Myocyte (in vitro differentiated cells): Measurements from ENCODE around the gene AKIRIN1. TPM values are rescaled to one million over a fixed set of nuclear protein-coding genes. Genes with fewer than 3 reads are reported as not detected.
"Not testable (repeated sequence)": the region's sequence is repeated elsewhere in the genome, so short reads cannot be mapped to it uniquely, and the experiment has no call there.

Experiments
- DNase-seq: peaks from one replicate; pipeline ENCODE4 v3.0.0-alpha.2; 2012; ENCODE audit warnings: low read depth
- total RNA-seq: library from RNA; depleted of rRNA; stranded (reverse); fragments of >200 nt; gene quantifications from 2 replicates; pipeline ENCODE4 v1.2.3, GENCODE V29; 2014

Gene AKIRIN1
- total RNA-seq, 1 donor from 2014 or later = 45.9 TPM

DNA sequence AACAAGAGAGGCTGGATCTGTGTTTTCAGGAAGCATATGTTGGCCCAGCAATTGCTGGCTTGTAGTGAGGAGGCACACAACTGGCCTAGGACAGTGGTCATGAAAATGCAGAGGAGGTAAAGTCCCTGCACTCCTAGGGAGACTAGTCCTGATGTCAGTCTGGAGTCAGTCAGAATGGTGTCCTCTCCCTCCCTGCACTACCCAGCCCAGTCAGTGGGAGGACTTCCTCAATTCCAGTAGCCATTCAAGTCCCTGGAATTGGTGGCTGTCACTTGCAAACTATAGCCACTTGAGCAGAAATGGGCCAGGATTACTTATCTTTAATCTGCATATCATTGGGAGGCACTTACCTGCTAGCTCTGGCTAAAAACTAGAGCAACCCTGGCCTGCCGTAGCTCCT lies 53.7 kb downstream of the AKIRIN1 start:
- no peak for DNase-seq

DNA sequence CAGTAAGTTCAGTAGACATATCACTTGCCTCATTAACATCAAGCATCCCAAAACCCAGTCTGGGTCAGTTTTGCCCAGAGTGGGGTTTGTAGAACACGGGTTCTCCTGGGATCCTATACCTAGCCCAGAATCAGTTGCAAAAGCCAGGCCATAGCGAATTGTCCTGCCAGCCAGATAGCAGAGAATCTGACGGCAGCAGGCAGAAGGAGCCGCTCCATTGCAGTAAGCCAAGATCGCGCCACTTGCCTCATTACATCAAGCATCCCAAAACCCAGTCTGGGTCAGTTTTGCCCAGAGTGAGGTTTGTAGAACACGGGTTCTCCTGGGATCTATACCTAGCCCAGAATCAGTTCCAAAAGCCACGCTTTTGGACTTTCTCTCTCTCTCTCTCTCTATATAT lies 54.2 kb downstream of the AKIRIN1 start:
- no peak for DNase-seq

DNA sequence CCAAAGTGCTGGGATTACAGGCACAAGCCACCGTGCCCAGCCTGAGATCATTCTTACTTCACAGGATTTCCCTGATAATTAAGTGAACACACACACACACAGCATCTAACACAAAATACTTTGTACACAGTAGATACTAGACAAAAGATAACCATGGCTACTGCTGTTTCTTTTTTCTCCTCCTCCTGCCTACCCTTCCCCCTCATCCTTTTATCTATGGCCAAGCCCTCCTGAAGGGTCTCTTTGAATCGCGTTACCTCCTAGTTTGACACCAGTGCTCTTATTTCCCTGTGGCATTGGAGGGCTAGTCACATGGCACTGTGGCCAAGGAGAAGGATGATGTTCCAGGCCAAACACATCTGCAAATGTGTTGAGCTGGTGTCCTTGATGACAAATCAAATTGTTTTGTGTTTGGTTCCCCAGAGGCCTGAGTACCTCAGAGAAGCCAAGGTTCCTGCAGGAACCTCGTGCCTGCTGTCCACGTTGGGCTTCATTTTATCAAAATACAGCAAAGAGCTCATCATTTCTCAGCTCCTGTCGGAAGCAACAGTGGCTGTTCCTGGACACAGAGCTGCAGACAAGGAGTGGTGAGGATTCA lies 55.6 kb downstream of the AKIRIN1 start:
- DNase-seq = peak; percentile 26

DNA sequence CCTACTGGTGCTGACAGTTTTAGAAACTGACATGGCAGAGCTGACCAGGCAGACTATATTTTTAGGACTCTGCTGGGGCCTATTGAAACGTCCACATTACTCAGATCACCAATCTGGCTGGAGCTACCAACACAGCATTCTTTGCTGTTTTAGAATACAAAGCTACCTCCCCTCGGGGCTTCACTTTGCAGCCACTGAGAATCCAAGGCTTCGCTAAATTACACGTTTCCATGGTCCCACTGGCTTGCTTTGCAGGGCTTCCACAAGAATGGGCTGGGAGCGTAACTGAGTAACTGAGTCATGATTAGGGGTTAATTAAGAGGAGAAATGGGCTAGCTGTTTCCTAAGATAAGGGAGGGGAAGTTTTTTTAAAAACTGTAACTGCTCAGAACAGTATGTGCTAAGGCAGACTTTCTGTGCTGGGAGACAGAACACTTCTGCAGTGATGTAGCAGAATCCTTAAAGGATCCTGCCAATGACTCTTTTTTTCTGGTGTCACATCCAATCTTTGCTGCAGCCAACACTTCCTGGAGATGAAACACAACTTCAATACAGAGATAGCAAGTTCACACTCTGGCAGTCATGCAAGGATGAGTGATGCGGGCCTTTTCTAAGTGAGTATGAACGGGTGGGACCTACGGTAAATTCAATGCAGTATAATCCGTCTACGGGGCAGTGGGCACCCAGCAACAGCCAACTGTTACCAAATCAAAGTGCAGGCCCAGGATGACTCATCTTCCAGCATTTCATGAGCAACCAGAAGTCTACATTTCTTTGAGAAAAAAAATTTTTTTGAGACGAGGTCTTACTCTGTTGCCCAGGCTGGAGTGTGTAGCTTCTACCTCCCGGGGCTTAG lies 56.5 kb downstream of the AKIRIN1 start:
- DNase-seq = peak; percentile 62

DNA sequence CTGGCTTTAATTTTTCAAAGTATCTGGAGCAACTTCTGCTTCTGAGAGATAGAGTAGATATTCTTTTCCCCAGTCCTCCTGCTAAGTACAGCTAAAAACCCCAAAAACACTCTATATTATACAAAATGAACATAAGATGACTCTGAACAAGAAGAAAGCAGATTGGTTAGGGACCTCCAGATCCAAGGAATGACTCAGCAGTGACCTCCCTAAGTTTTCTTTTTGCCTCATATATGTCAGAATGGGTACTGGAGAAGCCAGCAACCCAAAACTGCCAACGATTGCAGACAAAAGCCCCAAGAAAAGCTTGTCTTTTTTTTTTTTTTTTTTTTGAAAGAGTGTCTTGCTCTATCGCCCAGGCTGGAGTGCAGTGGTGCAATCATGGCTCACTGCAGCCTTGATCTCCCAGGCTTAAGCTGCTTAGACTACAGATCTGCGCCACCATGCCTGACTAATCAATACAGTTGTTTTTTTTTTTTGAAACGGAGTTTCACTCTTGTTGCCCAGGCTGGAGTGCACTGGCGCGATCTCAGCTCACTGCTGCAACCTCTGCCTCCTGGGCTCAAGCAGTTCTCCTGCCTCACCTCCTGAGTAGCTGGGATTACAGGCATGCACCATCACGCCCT lies 57.8 kb downstream of the AKIRIN1 start:
- no peak for DNase-seq

DNA sequence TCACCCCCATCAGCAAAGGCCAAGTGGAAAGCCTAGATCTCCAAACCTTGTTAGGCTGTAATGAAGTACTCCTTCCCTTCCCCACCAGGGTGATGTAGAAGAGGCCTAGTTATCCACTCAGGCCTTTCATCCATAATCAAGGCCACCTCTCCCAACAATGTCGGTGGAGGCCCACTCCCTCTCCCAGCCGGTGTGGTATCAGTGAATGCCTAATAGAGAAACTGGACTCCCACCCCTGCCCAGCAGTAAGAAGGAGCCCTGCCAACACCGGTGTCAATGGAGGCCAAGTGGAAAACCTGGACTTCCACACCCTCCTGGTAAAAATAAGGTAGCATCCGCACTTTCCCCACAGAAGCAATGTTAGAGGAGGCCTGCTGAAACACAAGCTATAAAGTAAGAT lies 58.9 kb downstream of the AKIRIN1 start:
- no peak for DNase-seq

DNA sequence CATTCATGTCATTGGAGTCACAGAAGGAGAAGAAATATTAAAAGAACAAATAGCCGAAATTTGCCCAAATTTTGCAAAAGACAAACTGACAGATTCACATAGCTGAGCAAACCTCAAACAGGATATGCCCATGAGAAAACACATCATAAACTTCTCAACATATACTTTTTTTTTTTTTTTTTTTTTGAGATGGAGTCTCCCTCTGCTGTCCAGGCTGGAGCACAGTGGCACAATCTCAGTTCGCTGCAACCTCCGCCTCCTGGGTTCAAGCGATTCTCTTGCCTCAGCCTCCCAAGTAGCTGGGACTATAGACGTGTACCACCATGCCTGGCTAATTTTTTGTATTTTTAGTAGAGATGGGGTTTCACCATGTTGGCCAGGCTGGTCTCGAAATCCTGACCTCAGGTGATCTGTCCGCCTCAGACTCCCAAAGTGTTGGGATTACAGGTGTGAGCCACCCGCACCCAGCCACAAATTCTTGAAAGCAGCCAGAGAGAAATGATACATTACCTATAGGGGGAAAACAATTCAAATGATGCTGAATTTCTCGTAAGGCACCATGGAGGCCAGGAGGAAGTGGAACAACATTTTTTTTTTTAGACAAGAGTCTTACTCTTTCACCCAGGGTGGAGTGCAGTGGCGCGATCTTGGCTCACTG lies 60.2 kb downstream of the AKIRIN1 start:
- not testable (repeated sequence) for DNase-seq

DNA sequence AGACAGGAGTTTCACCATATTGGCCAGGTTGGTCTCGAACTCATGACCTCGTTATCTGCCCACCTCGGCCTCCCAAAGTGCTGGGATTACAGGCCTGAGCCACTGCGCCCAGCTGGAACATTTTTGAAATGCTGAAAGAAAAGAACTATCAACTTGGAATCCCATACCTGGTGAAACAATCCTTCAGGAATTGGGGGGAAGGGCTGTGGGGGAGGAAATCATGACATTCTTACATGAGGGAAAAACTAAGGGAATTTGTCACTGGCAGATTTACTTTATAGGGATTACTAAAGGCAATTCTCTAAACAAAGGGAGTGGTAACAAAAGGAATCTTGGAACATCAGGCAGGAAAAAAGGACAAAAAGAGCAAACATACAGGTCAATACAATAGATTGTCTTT lies 60.9 kb downstream of the AKIRIN1 start:
- DNase-seq = no peak

DNA sequence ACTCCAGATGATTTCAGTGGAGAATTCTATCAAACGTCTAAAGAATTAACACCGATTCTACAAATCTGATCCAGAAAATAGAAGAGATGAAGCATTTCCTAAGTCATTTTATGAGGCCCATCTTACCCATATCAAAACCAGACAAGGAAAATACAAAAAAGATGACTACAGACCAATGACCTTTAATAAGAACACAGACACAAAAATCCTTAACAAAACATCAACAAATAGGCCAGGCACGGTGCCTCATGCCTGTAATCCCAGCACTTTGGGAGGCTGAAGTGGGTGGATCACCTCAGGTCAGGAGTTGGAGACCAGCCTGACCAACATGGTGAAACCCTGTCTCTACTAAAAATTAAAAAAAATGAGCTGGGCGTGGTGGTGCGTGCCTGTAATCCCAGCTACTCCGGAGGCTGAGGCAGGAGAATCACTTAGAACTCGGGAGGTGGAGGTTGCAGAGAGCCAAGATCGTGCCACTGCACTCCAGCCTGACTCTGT lies 64.2 kb downstream of the AKIRIN1 start:
- DNase-seq = not testable (repeated sequence)

Other genes with a start within 250 kb of the AKIRIN1 start
- 15.0 and 22.3 TPM in 2 replicates for gene RRAGC, start 131.5 kb upstream of the AKIRIN1 start, total RNA-seq
- gene MYCBP, start 117.9 kb upstream of the AKIRIN1 start, total RNA-seq = 23.8 and 32.9 TPM in 2 replicates
- not detected in 2 replicates for gene GJA9, start 109.7 kb upstream of the AKIRIN1 start, total RNA-seq
- 0.16 TPM in 1 of 2 replicates, not detected in the other for gene RHBDL2, start 49.4 kb upstream of the AKIRIN1 start, total RNA-seq
- gene NDUFS5, start 35.1 kb downstream of the AKIRIN1 start, total RNA-seq = 151 and 217 TPM in 2 replicates
- 803 and 838 TPM in 2 replicates for gene MACF1, start 213.4 kb downstream of the AKIRIN1 start, total RNA-seq